ENCODE results near the gene PARP15.
"Not testable (repeated sequence)": the region's sequence is repeated elsewhere in the genome, so short reads cannot be mapped to it uniquely, and the experiment has no call there.

The PARP15 gene

GRCh38 chr3:122618614-122619013 is 41.2 kb downstream of the PARP15 start:
- no peak for DNase-seq (ENCODE audit: low read depth)

GRCh38 chr3:122619040-122619439 is 41.6 kb downstream of the PARP15 start:
- no peak for DNase-seq (ENCODE audit: low read depth)

- DNase-seq (ENCODE audit: low read depth): no peak
Observed at GRCh38 chr3:122620399-122620798, 42.9 kb downstream of the PARP15 start.

GRCh38 chr3:122621112-122621511 is 43.7 kb downstream of the PARP15 start:
- DNase-seq (ENCODE audit: low read depth): no peak

GRCh38 chr3:122623031-122623829 is 45.8 kb downstream of the PARP15 start:
- no peak for DNase-seq (ENCODE audit: low read depth)

- no peak for DNase-seq (ENCODE audit: low read depth)
Observed at GRCh38 chr3:122626515-122627180, 49.2 kb downstream of the PARP15 start.

GRCh38 chr3:122627301-122627700 is 49.9 kb downstream of the PARP15 start:
- no peak for DNase-seq (ENCODE audit: low read depth)

GRCh38 chr3:122628567-122628966 is 51.1 kb downstream of the PARP15 start:
- no peak for DNase-seq (ENCODE audit: low read depth)

GRCh38 chr3:122629763-122630162 is 52.3 kb downstream of the PARP15 start:
- DNase-seq (ENCODE audit: low read depth): no peak

GRCh38 chr3:122635789-122636188 is 58.3 kb downstream of the PARP15 start:
- DNase-seq (ENCODE audit: low read depth): peak; percentile 5

GRCh38 chr3:122636697-122637096 is 59.2 kb downstream of the PARP15 start:
- DNase-seq (ENCODE audit: low read depth): no peak

GRCh38 chr3:122640437-122640999 is 63.1 kb downstream of the PARP15 start:
- no peak for DNase-seq (ENCODE audit: low read depth)

- no peak for DNase-seq (ENCODE audit: low read depth)
Observed at GRCh38 chr3:122642935-122643334, 65.5 kb downstream of the PARP15 start.

GRCh38 chr3:122646146-122646988 is 68.9 kb downstream of the PARP15 start:
- no peak for DNase-seq (ENCODE audit: low read depth)

- DNase-seq (ENCODE audit: low read depth): not testable (repeated sequence)
Observed at GRCh38 chr3:122651233-122651907, 73.9 kb downstream of the PARP15 start.

GRCh38 chr3:122651962-122652361 is 74.5 kb downstream of the PARP15 start:
- DNase-seq (ENCODE audit: low read depth): not testable (repeated sequence)

- not testable (repeated sequence) for DNase-seq (ENCODE audit: low read depth)
Observed at GRCh38 chr3:122658336-122658735, 80.9 kb downstream of the PARP15 start.

- no peak for DNase-seq (ENCODE audit: low read depth)
Observed at GRCh38 chr3:122660297-122660974, 83.0 kb downstream of the PARP15 start.

- no peak for DNase-seq (ENCODE audit: low read depth)
Observed at GRCh38 chr3:122661633-122662032, 84.2 kb downstream of the PARP15 start.

GRCh38 chr3:122662505-122662904 is 85.1 kb downstream of the PARP15 start:
- no peak for DNase-seq (ENCODE audit: low read depth)

- no peak for DNase-seq (ENCODE audit: low read depth)
Observed at GRCh38 chr3:122665226-122665786, 87.9 kb downstream of the PARP15 start.
